Pulmonary artery endothelial cell (primary cell): ENCODE measurements around the gene ATXN7L1. TPM values are rescaled to one million over a fixed set of nuclear protein-coding genes. Genes with fewer than 3 reads are reported as not detected.
"Not testable (repeated sequence)": the region's sequence is repeated elsewhere in the genome, so short reads cannot be mapped to it uniquely, and the experiment has no call there.

Experiments
- DNase-seq: peaks from one replicate; pipeline ENCODE4 v3.0.0-alpha.2; 2011; ENCODE audit warnings: low read depth, low spot score
- total RNA-seq: library from RNA; depleted of rRNA; stranded (reverse); fragments of >200 nt; gene quantifications from 2 replicates; pipeline ENCODE4 v1.2.3, GENCODE V29; 2014

ATXN7L1 gene
- total RNA-seq, 1 donor from 2014 or later: 2.8 TPM

GRCh38 chr7:105805447-105806019 is 70.9 kb downstream of the ATXN7L1 start:
- no peak for DNase-seq

GRCh38 chr7:105803429-105803736 is 73.0 kb downstream of the ATXN7L1 start:
- no peak for DNase-seq

- no peak for DNase-seq
Observed at GRCh38 chr7:105802604-105803428, 73.6 kb downstream of the ATXN7L1 start.

GRCh38 chr7:105800849-105801534 is 75.4 kb downstream of the ATXN7L1 start:
- no peak for DNase-seq

- DNase-seq: no peak
Observed at GRCh38 chr7:105800442-105800841, 76.0 kb downstream of the ATXN7L1 start.

GRCh38 chr7:105799677-105800076 is 76.7 kb downstream of the ATXN7L1 start:
- DNase-seq: no peak

DNA sequence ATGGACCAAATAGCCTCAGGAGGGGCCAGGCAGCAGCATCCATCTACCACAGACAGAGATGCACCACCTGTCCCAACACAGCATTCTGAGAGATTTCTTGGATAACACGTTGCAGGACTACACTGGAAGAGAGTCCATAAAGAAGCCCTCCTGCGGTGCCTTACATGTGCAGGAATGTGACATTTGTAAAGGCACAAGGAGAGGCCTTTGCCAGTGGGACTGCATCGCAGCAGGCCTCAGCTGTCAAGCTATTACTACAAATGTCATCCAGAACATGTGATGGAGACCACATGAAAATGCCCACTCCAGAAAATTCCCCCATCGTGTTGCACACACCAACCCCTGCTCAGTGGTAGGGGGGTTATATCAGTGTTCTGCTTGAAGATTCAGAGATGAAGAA is 77.4 kb downstream of the ATXN7L1 start:
- DNase-seq: no peak

- DNase-seq: no peak
Observed at GRCh38 chr7:105797652-105798051, 78.7 kb downstream of the ATXN7L1 start.

GRCh38 chr7:105796365-105796764 is 80.0 kb downstream of the ATXN7L1 start:
- DNase-seq: no peak

- no peak for DNase-seq
Observed at GRCh38 chr7:105794741-105795729, 81.4 kb downstream of the ATXN7L1 start.

DNA sequence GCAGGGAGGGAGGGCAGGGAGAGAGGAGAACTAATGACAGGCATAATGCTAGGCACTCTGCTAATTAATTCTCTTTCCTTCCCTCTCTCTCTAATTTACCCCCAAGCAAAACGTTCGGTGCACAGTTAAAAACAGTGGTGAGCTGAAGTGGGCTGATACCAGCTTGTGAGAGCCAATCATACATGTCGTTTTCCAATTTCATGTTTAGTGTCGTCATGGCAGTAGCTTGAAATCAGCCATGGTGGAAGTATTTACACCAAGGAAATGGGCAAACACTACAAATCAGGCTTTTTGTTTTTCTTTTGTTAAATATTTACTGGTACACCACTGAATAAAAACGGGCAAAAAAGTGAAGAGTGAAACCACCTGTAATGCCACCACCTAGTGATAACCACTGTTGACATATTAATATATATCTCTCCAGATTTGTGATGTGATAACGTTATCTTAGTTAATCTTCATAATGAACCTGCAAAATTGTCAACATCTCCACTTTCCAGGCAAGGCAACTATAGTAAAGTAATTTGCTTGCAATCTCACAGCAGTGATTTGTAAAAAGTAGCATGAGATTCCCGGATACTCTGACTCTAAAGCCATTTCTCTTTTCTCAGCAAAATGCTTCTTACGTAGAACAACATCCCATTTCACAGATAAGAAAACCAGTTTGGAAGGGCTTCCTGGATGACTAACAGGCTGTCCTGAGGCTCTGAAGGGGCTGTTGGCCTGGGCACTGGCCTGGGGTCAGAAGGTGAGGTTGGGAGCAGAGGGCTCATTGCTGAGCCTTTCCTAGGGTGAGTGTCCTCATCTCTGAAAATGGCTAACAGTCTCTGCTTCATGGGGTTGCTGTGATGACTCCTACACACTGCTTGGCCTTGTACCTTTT is 83.7 kb downstream of the ATXN7L1 start:
- DNase-seq: no peak

DNA sequence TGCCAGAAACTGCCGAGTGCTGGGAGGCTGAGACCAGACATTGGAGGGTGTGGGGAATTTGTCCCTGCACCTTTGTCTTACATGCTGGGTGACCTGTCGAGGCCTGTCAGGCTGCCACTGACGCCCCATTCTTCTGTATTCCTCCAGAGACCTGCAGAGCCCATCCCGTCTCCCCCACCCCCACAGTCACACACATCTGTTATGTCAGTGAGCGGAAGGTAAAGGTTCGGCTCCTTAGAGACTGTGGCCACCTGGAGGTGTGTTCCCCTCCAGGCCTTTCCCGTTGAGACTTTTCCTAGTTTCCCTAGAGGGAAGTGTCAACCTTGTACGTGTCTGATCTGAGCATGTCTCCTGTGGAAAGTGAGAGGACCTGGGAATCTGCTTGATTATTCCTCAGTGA is 84.5 kb downstream of the ATXN7L1 start:
- no peak for DNase-seq

DNA sequence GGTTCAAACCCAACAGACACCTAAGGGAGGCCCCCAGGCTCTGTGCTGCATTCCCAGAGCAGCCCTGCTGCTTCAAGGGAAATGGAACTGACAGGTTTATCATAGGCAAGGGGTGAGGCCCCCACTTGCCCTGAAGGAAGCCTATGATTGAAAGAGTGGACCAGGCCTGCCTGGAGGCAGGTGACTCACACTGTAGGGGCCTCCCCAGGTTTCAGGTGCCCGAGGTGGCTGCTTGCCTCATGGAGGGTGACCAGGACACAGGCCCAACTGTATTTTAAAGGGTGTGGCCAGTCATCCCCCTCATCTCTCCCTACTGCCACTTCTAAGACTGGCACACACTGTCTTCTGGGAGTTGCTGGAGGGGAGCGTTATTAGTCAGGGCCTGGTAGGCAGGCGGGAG is 85.4 kb downstream of the ATXN7L1 start:
- DNase-seq: no peak

GRCh38 chr7:105790452-105790851 is 85.9 kb downstream of the ATXN7L1 start:
- DNase-seq: not testable (repeated sequence)

DNA sequence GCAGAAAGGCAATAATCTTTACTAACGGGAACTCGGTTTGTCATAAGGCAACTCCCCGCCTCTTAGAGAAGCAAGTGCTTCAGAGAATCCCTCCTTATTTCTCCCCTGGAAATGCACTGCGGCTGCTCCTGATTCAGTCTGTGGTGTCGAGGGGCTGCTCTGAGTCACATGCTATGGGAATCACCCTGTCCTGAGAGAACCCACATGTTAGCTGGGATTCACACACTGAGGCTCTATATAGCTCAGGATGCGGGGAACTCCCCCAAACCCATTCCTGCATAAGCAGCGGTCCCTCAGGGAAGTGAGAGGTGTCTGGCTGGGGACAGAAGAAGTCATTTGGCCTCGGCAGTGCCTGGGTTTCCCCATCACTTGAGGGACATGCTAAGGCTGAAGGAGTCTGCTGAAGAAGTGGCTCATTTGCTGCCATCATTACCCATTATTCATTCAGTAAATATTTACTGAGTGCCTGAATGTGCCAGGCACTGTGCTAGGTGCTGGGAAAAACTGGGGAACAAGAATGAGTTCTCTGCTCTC is 87.5 kb downstream of the ATXN7L1 start:
- no peak for DNase-seq

GRCh38 chr7:105788356-105788755 is 88.0 kb downstream of the ATXN7L1 start:
- no peak for DNase-seq

DNA sequence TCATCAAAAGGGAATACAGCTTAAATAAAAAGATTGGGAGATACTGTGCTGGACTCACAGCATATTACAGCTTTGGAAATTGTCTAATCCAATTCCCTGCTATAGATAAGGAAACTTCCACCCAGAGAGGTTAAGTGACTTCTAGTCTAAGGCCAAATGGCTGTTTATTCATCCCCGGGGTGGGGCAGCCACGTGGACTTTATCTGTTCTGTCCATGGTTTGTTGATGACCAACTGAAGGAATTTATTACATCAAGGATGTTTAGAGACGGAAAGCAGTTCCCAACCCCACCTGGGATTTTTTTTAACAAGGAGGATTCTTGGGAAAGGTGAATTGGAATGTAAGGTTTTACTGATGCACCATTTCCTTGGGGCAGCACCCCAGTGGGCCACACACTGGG is 88.6 kb downstream of the ATXN7L1 start:
- no peak for DNase-seq

GRCh38 chr7:105786520-105787470 is 89.6 kb downstream of the ATXN7L1 start:
- DNase-seq: no peak
